ENCODE data around the gene FBN3.

Gene FBN3

GRCh38 chr19:8111376-8111775 is 38.0 kb downstream of the FBN3 start:
- DNase-seq (ENCODE audit: low read depth): no peak
- TF ChIP-seq CTCF (conservative IDR thresholded peaks at IDR 0.05; ENCODE audit: control insufficient read depth, insufficient read depth, low read depth, low read length): no peak
- no peak overlapping the region for H3K4me3 ChIP-seq (ENCODE audit: control insufficient read depth, low read depth, low read length)

- no peak for DNase-seq (ENCODE audit: low read depth)
- no peak overlapping the region for H3K4me3 ChIP-seq (ENCODE audit: control insufficient read depth, low read depth, low read length)
- no peak for TF ChIP-seq CTCF (conservative IDR thresholded peaks at IDR 0.05; ENCODE audit: control insufficient read depth, insufficient read depth, low read depth, low read length)
Observed at GRCh38 chr19:8110931-8111330, 38.5 kb downstream of the FBN3 start.

- TF ChIP-seq CTCF (conservative IDR thresholded peaks at IDR 0.05; ENCODE audit: control insufficient read depth, insufficient read depth, low read depth, low read length): no peak
- DNase-seq (ENCODE audit: low read depth): no peak
- H3K4me3 ChIP-seq (ENCODE audit: control insufficient read depth, low read depth, low read length): no peak overlapping the region
Observed at GRCh38 chr19:8109890-8110662, 39.3 kb downstream of the FBN3 start.

GRCh38 chr19:8109455-8109854 is 39.9 kb downstream of the FBN3 start:
- no peak for DNase-seq (ENCODE audit: low read depth)
- H3K4me3 ChIP-seq (ENCODE audit: control insufficient read depth, low read depth, low read length): no peak overlapping the region
- no peak for TF ChIP-seq CTCF (conservative IDR thresholded peaks at IDR 0.05; ENCODE audit: control insufficient read depth, insufficient read depth, low read depth, low read length)

GRCh38 chr19:8108560-8109445 is 40.6 kb downstream of the FBN3 start:
- H3K4me3 ChIP-seq (ENCODE audit: control insufficient read depth, low read depth, low read length): no peak overlapping the region
- DNase-seq (ENCODE audit: low read depth): no peak
- no peak for TF ChIP-seq CTCF (conservative IDR thresholded peaks at IDR 0.05; ENCODE audit: control insufficient read depth, insufficient read depth, low read depth, low read length)

GRCh38 chr19:8107301-8107903 is 42.0 kb downstream of the FBN3 start:
- no peak overlapping the region for H3K4me3 ChIP-seq (ENCODE audit: control insufficient read depth, low read depth, low read length)
- no peak for DNase-seq (ENCODE audit: low read depth)
- no peak for TF ChIP-seq CTCF (conservative IDR thresholded peaks at IDR 0.05; ENCODE audit: control insufficient read depth, insufficient read depth, low read depth, low read length)
